Measurements from ENCODE around the gene PCNX3.

PCNX3 gene

DNA sequence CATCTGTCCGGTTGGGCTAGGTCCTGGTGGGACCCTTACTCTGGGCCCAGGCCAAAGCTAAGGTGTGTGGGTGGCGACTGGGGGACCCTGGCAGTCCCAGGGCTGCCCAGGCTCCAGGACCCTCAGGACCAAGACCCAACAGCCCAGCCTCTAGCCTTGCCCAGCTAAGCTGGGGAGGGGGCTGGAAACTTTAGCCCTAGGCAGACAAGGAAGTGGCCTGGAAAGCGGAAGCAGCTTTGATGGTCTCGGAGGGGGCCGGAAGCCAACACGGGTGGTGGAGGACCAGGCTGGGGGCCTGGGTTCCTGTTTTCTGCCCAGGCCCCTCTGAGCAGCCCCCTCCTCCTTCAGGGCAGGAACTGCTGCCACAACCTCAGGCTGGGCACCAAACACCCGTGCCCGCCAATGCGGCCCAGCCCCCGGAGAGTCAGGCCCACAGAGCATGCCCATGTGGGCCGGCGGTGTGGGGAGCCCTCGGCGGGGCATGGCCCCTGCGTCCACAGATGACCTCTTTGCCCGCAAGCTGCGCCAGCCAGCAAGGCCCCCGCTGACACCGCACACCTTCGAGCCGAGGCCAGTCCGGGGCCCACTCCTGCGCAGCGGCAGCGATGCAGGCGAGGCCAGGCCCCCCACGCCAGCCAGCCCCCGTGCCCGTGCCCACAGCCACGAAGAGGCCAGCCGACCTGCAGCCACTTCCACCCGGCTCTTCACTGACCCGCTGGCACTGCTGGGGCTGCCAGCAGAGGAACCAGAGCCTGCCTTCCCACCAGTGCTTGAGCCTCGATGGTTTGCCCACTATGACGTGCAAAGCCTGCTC is 25.1 kb downstream of the PCNX3 start:
- DNase-seq, result no peak

DNA sequence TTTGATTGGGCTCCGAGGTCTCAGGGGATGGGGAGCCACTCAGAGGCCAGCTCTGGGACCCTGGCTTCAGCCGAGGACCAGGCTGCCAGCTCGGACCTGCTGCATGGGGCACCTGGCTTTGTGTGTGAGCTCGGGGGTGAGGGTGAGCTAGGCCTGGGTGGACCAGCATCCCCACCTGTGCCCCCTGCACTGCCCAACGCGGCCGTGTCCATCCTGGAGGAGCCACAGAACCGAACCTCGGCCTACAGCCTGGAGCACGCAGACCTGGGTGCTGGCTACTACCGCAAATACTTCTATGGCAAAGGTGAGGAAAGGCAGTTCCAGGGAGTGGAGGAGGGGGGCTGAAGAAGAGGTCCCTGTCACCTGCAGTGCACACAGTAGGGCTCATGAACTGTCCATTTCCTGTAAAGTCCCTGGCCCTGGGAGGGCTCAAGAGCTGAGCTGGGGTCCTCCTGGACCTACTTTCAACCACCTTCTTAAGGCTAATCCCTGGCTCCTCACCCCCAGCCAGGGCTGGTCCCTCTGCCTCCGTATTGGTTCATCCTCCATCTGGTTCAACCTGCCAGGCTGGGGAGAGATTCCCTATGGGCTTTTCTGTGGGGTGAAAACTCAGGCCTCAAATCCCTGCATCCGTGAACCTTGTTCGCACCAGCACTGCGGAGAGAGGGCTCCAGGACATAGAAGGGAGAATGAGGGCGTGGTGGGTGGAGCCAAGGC is 25.9 kb downstream of the PCNX3 start:
- DNase-seq, result no peak

GRCh38 chr11:65642014-65642671 is 26.6 kb downstream of the PCNX3 start:
- no peak for DNase-seq

DNA sequence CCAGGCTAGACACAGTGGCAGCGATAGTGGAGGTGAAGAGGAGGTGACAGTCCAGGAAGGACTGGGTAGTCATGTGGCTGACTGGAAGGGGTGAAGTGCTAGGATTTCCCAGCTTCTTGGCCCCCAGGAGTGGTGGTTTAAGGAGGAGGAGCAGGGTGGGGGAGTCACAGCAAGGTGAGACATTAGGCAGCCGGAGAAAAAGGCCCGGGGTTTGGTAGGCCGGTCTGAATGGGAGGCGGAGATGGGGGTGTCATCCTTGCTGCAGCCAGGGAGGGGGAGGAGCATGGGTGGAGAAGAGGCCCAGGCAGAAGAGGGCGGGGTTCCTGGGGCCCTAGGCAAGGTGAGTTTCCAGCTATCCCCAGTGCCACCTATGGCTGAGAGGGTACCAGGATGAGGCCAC is 28.4 kb downstream of the PCNX3 start:
- DNase-seq, result no peak

DNA sequence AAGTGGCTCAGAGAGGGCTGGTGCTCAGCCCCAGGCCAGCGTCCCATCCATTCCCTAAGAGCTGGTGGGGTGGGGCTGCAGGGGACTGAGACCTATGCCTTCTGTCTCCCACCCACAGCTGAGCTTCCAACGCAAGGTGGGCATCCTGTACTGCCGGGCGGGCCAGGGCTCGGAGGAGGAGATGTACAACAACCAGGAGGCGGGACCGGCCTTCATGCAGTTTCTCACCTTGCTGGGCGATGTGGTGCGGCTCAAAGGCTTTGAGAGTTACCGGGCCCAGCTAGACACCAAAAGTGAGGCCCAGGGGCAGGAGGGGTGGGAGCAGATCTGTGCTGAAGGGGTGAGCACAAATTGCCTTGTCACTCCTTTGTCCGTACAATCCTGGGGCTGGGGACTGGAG is 29.3 kb downstream of the PCNX3 start:
- DNase-seq, result no peak

- no peak for DNase-seq
Measured at GRCh38 chr11:65645710-65646109, 30.1 kb downstream of the PCNX3 start.

- DNase-seq, result no peak
Measured at GRCh38 chr11:65646288-65646957, 30.8 kb downstream of the PCNX3 start.

GRCh38 chr11:65646958-65647701 is 31.6 kb downstream of the PCNX3 start:
- DNase-seq, result no peak

DNA sequence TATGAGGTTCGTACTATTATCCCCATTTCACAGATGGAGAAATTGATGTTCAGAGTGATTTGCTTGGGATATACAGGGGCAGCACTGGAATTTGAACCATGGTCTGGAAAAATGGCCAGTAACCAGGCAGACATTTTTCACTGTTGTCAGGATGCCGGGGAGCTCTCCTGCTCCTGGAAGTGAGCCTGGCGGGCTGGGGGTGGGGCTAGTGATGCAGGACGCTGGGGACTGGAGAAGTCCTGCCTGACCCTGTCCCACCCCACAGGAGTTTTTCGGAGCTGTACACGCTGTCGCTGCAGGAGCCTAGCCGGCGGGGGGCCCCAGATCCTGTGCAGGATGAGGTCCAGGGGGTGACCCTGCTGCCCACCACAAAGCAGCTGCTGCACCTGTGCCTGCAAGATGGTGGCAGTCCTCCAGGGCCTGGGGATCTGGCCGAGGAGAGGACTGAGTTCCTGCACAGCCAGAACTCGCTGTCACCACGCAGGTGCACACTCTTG is 33.5 kb downstream of the PCNX3 start:
- no peak for DNase-seq

GRCh38 chr11:65649656-65650546 is 34.3 kb downstream of the PCNX3 start:
- no peak for DNase-seq

DNA sequence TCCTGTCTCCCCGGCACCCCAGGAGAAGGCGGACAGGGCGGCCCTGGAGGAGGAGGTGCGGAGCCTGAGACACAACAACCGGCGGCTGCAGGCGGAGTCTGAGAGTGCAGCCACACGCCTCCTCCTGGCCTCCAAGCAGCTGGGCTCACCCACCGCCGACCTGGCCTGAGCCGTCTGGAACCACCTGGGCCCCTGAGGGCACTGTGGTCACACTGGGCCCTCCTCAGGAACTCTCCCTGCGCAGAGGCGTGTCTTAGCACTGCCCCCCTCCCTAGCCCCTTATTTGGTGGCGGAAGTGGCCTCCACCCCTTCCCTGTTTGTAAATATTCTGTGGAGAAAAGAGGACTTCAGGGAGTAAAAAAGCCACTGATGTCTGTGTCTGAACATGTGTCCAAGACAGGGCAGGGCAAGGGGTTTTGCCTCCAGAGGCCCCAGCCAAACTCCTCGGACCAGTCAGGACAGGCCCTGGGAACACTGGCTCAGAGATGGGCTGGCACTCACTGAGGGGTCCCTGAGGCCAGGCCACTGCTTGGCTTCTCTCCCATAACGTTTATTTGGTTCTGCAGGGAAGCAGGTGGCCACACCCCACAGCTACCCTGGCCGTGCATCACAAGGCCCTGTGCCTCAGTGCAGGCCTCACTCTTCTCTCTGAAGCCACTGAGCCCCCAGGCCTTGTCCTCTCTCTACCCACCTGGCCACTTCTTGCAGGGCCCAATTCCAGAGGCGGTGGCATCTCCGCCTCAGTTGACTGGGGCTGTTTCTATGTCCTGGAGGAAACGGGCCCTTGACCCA is 35.2 kb downstream of the PCNX3 start:
- no peak for DNase-seq

GRCh38 chr11:65651339-65651588 is 35.7 kb downstream of the PCNX3 start:
- no peak for DNase-seq

- DNase-seq, result peak; percentile 42
Measured at GRCh38 chr11:65651589-65652510, 36.3 kb downstream of the PCNX3 start.

GRCh38 chr11:65652511-65653228 is 37.1 kb downstream of the PCNX3 start:
- peak; percentile 79 for DNase-seq

- peak; percentile 52 for DNase-seq
Measured at GRCh38 chr11:65653229-65654225, 38.0 kb downstream of the PCNX3 start.

DNA sequence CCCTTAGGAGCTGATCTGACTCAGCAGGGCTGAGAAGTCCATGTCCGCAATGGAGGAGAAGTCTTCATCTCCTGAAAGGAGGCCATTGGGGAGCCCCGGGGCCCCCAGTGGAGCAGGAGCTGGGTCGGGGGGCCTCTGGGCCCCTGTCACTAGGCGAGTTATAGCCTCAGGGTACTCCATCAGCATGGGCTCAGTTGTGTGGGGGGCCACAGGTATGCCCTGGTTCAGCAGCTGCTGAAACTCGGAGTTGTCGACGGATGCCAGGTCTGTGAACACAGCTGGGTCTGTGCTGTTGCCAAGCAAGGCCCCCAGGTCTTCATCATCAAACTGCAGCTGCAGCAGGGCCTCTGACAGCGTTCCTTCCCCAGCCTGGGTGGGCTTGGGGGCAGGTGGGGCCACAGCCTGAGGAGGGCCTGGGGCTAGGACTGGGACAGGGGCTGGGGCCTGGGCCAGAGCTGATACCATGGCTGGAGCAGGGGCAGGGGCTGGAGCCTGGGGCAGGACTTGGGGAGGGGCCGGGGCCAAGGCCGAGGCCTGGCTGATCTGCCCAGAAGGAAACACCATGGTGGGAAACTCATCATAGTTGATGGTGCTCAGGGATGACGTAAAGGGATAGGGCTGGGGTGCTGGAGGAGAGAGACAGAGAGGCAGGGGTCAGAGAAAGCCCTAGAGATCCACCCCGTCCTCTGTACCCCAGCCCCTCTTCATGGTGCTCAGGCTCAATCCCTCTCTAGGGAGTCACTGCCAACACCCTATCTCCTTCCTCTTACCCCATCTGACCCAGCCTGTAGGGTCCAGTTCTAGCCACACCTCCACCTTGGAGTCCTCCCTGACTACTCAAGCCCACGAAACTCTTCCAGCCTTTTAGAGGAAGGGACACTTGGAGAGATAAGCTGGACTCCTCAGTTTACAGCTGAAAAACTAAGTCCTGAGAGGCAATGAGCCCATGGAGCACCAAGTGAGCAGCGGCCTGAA is 39.1 kb downstream of the PCNX3 start:
- DNase-seq, result no peak
